CD4-positive, alpha-beta T cell treated with Interleukin-4 for 4 hours (primary cell): ENCODE results near the gene STX19.

ENCODE experiments used
- DNase-seq: peaks from one replicate; pipeline ENCODE4 v3.0.0-alpha.2; 2020

Gene STX19

GRCh38 chr3:94026623-94027022, 1.8 kb downstream of the STX19 start:
- no peak for DNase-seq

GRCh38 chr3:94024385-94024784, 4.0 kb downstream of the STX19 start:
- DNase-seq = no peak

- DNase-seq = no peak
Measured at GRCh38 chr3:94020293-94020692, 8.1 kb downstream of the STX19 start.

GRCh38 chr3:94019659-94020058, 8.7 kb downstream of the STX19 start:
- no peak for DNase-seq

GRCh38 chr3:94015025-94015424, 13.4 kb downstream of the STX19 start:
- DNase-seq = no peak

GRCh38 chr3:94012185-94012584, 16.2 kb downstream of the STX19 start:
- no peak for DNase-seq

- no peak for DNase-seq
Measured at GRCh38 chr3:94011233-94011711, 17.1 kb downstream of the STX19 start.

- DNase-seq = no peak
Measured at GRCh38 chr3:94009608-94010007, 18.8 kb downstream of the STX19 start.

- no peak for DNase-seq
Measured at GRCh38 chr3:94008253-94008652, 20.1 kb downstream of the STX19 start.

- DNase-seq = peak; percentile 70
Measured at GRCh38 chr3:94004301-94004910, 24.0 kb downstream of the STX19 start.

- DNase-seq = no peak
Measured at GRCh38 chr3:94001827-94002495, 26.4 kb downstream of the STX19 start.

- no peak for DNase-seq
Measured at GRCh38 chr3:94001191-94001590, 27.2 kb downstream of the STX19 start.

- no peak for DNase-seq
Measured at GRCh38 chr3:93994056-93994455, 34.3 kb downstream of the STX19 start.

- no peak for DNase-seq
Measured at GRCh38 chr3:93992207-93992606, 36.2 kb downstream of the STX19 start.

- DNase-seq = no peak
Measured at GRCh38 chr3:93991631-93992030, 36.8 kb downstream of the STX19 start.

- no peak for DNase-seq
Measured at GRCh38 chr3:93989241-93989640, 39.2 kb downstream of the STX19 start.

GRCh38 chr3:93988764-93989163, 39.6 kb downstream of the STX19 start:
- no peak for DNase-seq

- DNase-seq = no peak
Measured at GRCh38 chr3:93988283-93988682, 40.1 kb downstream of the STX19 start.

- no peak for DNase-seq
Measured at GRCh38 chr3:93984618-93985017, 43.8 kb downstream of the STX19 start.

GRCh38 chr3:93983408-93983807, 45.0 kb downstream of the STX19 start:
- DNase-seq = no peak

- DNase-seq = no peak
Measured at GRCh38 chr3:93981649-93982048, 46.7 kb downstream of the STX19 start.

GRCh38 chr3:93979850-93980676, 48.3 kb downstream of the STX19 start, which contains the start of gene ARL13B:
Gene ARL13B (plus strand): TSS chr3:93980155. CDS start chr3:93980424, 269 bp downstream.
- DNase-seq = peak; percentile 96
